Lung (tissue), 12 donors: ENCODE measurements around the gene RUFY1. TPM values are rescaled to one million over a fixed set of nuclear protein-coding genes. Genes with fewer than 3 reads are reported as not detected.
A peak's percentile ranks its signal among the peaks of the same experiment; 100 is the strongest.

Source experiments
- ATAC-seq: fragments of 200-7000 bp; cut with Tn5 transposase; one replicate; pipeline ENCODE4 v1.9.1; 2020; ENCODE audit warnings: moderate number of reproducible peaks; ENCODE audit not compliant: insufficient read depth, low FRiP score
- DNase-seq, 3 donors: peaks; one replicate each; pipeline ENCODE4 v3.0.0-alpha.2; 2013 to 2017
- H3K27ac ChIP-seq, 2 donors: one replicate each; pipeline ENCODE4 v1.5.1; 2013; ENCODE audit warnings: mild to moderate bottlenecking in 2 of 2, moderate library complexity in 2 of 2, control low read depth in 1 of 2, inconsistent platforms in 1 of 2, low read depth in 1 of 2, low read length in 1 of 2
- H3K27me3 ChIP-seq, 3 donors: one replicate each; pipeline ENCODE4 v1.5.1; 2013; ENCODE audit warnings: low read length in 2 of 3; ENCODE audit not compliant: control insufficient read depth in 3 of 3, insufficient read depth in 3 of 3
- H3K36me3 ChIP-seq, 4 donors: one replicate each; pipeline ENCODE4 v1.5.1; 2013; ENCODE audit warnings: low read length in 4 of 4, mild to moderate bottlenecking in 1 of 4, moderate library complexity in 1 of 4; ENCODE audit not compliant: control insufficient read depth in 4 of 4, insufficient read depth in 4 of 4
- H3K4me1 ChIP-seq, 5 donors: one replicate each; pipeline ENCODE4 v1.5.1; 2013; ENCODE audit warnings: low read length in 5 of 5, mild to moderate bottlenecking in 2 of 5, moderate library complexity in 1 of 5; ENCODE audit not compliant: control insufficient read depth in 5 of 5, insufficient read depth in 5 of 5
- H3K4me3 ChIP-seq: one replicate; pipeline ENCODE4 v1.5.1; 2013; ENCODE audit warnings: mild to moderate bottlenecking, control low read depth, moderate library complexity
- H3K9ac ChIP-seq, 2 donors: one replicate each; pipeline ENCODE4 v1.5.1; 2013; ENCODE audit warnings: low read length in 2 of 2, control low read depth in 1 of 2; ENCODE audit not compliant: insufficient read depth in 1 of 2
- H3K9me3 ChIP-seq, 4 donors: one replicate each; pipeline ENCODE4 v1.5.1; 2013; ENCODE audit warnings: low read length in 3 of 4, mild to moderate bottlenecking in 1 of 4, moderate library complexity in 1 of 4; ENCODE audit not compliant: control insufficient read depth in 4 of 4, insufficient read depth in 3 of 4
- WGBS, 2 donors: extraction: QIAGEN DNeasy Blood & Tissue Kit; methylation state at CpG; one replicate each; pipeline ENCODE4 v1.1.7; 2013; 5-methylcytosine and 5-hydroxymethylcytosine counted together
- polyA plus RNA-seq, 2 donors: library from polyadenylated mRNA; stranded (reverse); fragments of 200-250 nt; gene quantifications; one replicate each; pipeline ENCODE4 v1.2.1, GENCODE V29; 2013
- total RNA-seq, 2 donors: library from RNA; depleted of rRNA in 1 of 2; stranded (reverse); fragments of >200 nt in 1 of 2; gene quantifications; one replicate each; pipeline ENCODE4 v1.2.1, GENCODE V29; 2014 to 2021
- TF ChIP-seq, protein P1 (sequence below): IDR thresholded peaks from 2 replicates; pipeline ENCODE4 v1.5.1; 2012; ENCODE audit warnings: mild to moderate bottlenecking; ENCODE audit errors: control extremely low read depth, extremely low read depth
- donor health status: control.
- donor health status: control.
- donor health status: Bipolar disorder and iron deficiency.
- donor health status: healthy.
- donor health status: DM: yes; HTN: yes; CAD: no.

Gene RUFY1
- total and polyA plus RNA-seq, 4 donors: 37.3 to 58.6 (median 51.0) TPM

DNA sequence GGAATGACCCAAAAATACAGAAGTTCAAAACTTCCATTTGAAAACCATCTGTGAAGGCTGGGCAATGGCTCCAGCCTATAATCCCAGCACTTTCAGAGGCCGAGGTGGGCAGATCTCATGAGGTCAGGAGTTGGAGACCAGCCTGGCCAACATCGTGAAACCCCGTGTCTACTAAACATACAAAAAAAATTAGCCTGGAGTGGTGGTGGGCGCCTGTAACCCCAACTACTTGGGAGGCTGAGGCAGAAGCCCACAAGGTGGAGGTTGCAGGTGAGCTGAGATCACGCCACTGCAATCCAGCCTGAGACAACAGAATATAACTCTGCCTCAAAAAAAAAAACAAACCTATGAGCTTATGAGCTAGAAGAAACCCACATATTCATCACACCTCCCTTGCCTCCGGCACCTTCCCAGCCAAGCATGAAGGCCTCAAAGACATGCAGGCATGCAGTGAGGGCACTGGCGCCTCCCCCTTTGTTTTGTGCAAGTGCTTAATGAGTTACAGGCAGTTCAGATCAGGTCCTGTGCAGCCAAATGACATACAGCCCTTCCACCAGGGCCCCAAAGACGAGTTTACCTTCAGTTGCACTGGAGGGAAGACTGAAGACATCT, 63.2 kb downstream of the RUFY1 start:
- no peaks in the 10 kb centered on the region for H3K27me3 ChIP-seq
- H3K36me3 ChIP-seq: peaks cover 51 to 91% (median 68%) of the 10 kb centered on the region in 4 donors
- DNase-seq (no peak), ATAC-seq (no peak)
- no peak overlapping the region for H3K4me3 ChIP-seq
- no peak overlapping the region for H3K27ac ChIP-seq
- H3K9me3 ChIP-seq: no peaks in the 10 kb centered on the region
- H3K4me1 ChIP-seq: peaks cover 3 to 11% (median 6%) of the 10 kb centered on the region in 5 donors
- TF ChIP-seq, protein P1, sequence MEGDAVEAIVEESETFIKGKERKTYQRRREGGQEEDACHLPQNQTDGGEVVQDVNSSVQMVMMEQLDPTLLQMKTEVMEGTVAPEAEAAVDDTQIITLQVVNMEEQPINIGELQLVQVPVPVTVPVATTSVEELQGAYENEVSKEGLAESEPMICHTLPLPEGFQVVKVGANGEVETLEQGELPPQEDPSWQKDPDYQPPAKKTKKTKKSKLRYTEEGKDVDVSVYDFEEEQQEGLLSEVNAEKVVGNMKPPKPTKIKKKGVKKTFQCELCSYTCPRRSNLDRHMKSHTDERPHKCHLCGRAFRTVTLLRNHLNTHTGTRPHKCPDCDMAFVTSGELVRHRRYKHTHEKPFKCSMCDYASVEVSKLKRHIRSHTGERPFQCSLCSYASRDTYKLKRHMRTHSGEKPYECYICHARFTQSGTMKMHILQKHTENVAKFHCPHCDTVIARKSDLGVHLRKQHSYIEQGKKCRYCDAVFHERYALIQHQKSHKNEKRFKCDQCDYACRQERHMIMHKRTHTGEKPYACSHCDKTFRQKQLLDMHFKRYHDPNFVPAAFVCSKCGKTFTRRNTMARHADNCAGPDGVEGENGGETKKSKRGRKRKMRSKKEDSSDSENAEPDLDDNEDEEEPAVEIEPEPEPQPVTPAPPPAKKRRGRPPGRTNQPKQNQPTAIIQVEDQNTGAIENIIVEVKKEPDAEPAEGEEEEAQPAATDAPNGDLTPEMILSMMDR: no peak
- H3K9ac ChIP-seq: no peak overlapping the region
- WGBS, 2 donors: 79 to 86% methylated on average over 8 of the region's 8 CpGs

- no peak overlapping the region for H3K27ac ChIP-seq
- TF ChIP-seq, protein P1: no peak
- H3K9me3 ChIP-seq: no peaks in the 10 kb centered on the region
- WGBS, 2 donors: 64 to 75% methylated on average over 8 of the region's 8 CpGs
- no peak overlapping the region for H3K9ac ChIP-seq
- peaks cover 3 to 17% (median 6%) of the 10 kb centered on the region in 5 donors for H3K4me1 ChIP-seq
- no peak overlapping the region for H3K4me3 ChIP-seq
- DNase-seq (peak in 1 of 3 donors; percentile 28), ATAC-seq (no peak)
- H3K27me3 ChIP-seq: no peaks in the 10 kb centered on the region
- peaks cover 46 to 92% (median 68%) of the 10 kb centered on the region in 4 donors for H3K36me3 ChIP-seq
Observed at GRCh38 chr5:179614745-179615144, 64.4 kb downstream of the RUFY1 start.

GRCh38 chr5:179615203-179615602, 64.8 kb downstream of the RUFY1 start:
- DNase-seq: no peak
- TF ChIP-seq, protein P1: no peak
- no peak overlapping the region for H3K27ac ChIP-seq
- ATAC-seq: no peak
- WGBS, 2 donors: 43 to 51% methylated on average over 2 of the region's 2 CpGs
- H3K4me3 ChIP-seq: no peak overlapping the region
- no peaks in the 10 kb centered on the region for H3K27me3 ChIP-seq
- peaks cover 3 to 21% (median 8%) of the 10 kb centered on the region in 5 donors for H3K4me1 ChIP-seq
- H3K9ac ChIP-seq: no peak overlapping the region
- H3K36me3 ChIP-seq: peaks cover 41 to 93% (median 65%) of the 10 kb centered on the region in 4 donors
- no peaks in the 10 kb centered on the region for H3K9me3 ChIP-seq
